Endothelial cell of umbilical vein (primary cell): ENCODE data around the gene C6orf163. TPM values are rescaled to one million over a fixed set of nuclear protein-coding genes. Genes with fewer than 3 reads are reported as not detected.

Experiments
- BruUV-seq: library from RNA; stranded (reverse); fragments of 400-500 nt; replicated peaks from 2 replicates; lab custom pipeline; 2021; lab: Mats Ljungman, UMichigan
- CTCF ChIA-PET: fragments of 300-600, 350-600 bp; sonication (Branson Sonifier 250); formaldehyde crosslinking; loops from one replicate; lab custom pipeline; 2021; ENCODE audit warnings: antibody characterized with exemption, inconsistent platforms; lab: Charles Lee
- POLR2A ChIA-PET: fragments of 300-600, 350-600 bp; sonication (Branson Sonifier 250); formaldehyde crosslinking; loops from one replicate; lab custom pipeline; 2021; ENCODE audit warnings: antibody characterized with exemption, inconsistent platforms; lab: Charles Lee
- DNase-seq: peaks from one replicate; pipeline ENCODE4 v3.0.0-alpha.2; 2011; ENCODE audit warnings: low read depth, low spot score
- FAIRE-seq: peaks from 2 replicates; lab custom pipeline; 2011; peaks lifted over from hg19 to GRCh38; lab: Jason Lieb, UNC
- H2AFZ ChIP-seq: 2 replicates; pipeline ENCODE4 v1.6.0; 2012; ENCODE audit warnings: low read depth, low read length, control low read depth, inconsistent platforms
- H3K27ac ChIP-seq: 2 replicates; pipeline ENCODE4 v1.5.1; 2011; ENCODE audit warnings: low read depth, mild to moderate bottlenecking, control low read depth, low read length, moderate library complexity; ENCODE audit not compliant: insufficient read depth
- H3K27me3 ChIP-seq, 2 experiments: 2 replicates each; pipeline versions ENCODE4 v1.6.0 to v1.6.1; 2011; ENCODE audit warnings: low read length in 2 of 2, mixed read lengths in 1 of 2; ENCODE audit not compliant: control insufficient read depth in 2 of 2, insufficient read depth in 2 of 2
- H3K36me3 ChIP-seq, 2 experiments: 2 replicates in 1 of 2; 3 replicates in 1 of 2; pipeline ENCODE4 v1.5.1; 2011; ENCODE audit warnings: low read length in 2 of 2, mild to moderate bottlenecking in 1 of 2, moderate library complexity in 1 of 2; ENCODE audit not compliant: control insufficient read depth in 2 of 2, insufficient read depth in 2 of 2; ENCODE audit errors: extremely low read depth in 1 of 2
- H3K4me1 ChIP-seq: 3 replicates; pipeline ENCODE4 v1.5.1; 2011; ENCODE audit warnings: mild to moderate bottlenecking, low read length; ENCODE audit not compliant: control insufficient read depth, insufficient read depth; ENCODE audit errors: extremely low read depth
- H3K4me2 ChIP-seq: 2 replicates; pipeline ENCODE4 v1.6.1; 2011; ENCODE audit warnings: low read length, control low read depth, mixed read lengths; ENCODE audit not compliant: insufficient read depth
- H3K4me3 ChIP-seq, 3 experiments: fragments of 200-600 bp in 1 of 3; sonication (generic), shearing (Covaris generic) in 1 of 3; replicated peaks in 1 of 3; 2 replicates each; pipeline ENCODE4 v1.5.1; 2011 to 2016; ENCODE audit warnings: control low read depth in 3 of 3, low read length in 3 of 3, mild to moderate bottlenecking in 2 of 3, inconsistent platforms in 1 of 3, low read depth in 1 of 3, moderate library complexity in 1 of 3; ENCODE audit not compliant: insufficient read depth in 1 of 3
- H3K79me2 ChIP-seq: 2 replicates; pipeline ENCODE4 v1.6.0; 2012; ENCODE audit warnings: low read length, inconsistent platforms; ENCODE audit not compliant: control insufficient read depth, insufficient read depth
- H3K9ac ChIP-seq: replicated peaks from 2 replicates; pipeline ENCODE3; 2011; ENCODE audit warnings: low read length, control low read depth; ENCODE audit not compliant: insufficient read depth; ENCODE audit errors: extremely low read depth
- H3K9me1 ChIP-seq: replicated peaks from 3 replicates; pipeline ENCODE4 v1.6.0; 2011; ENCODE audit warnings: mild to moderate bottlenecking, low read length; ENCODE audit not compliant: control insufficient read depth, insufficient read depth; ENCODE audit errors: extremely low read depth
- H3K9me3 ChIP-seq: replicated peaks from 2 replicates; pipeline ENCODE4 v1.5.1; 2012; ENCODE audit warnings: low read length, inconsistent platforms; ENCODE audit not compliant: control insufficient read depth, insufficient read depth
- H4K20me1 ChIP-seq: replicated peaks from 2 replicates; pipeline ENCODE3; 2011; ENCODE audit warnings: mild to moderate bottlenecking, low read length; ENCODE audit not compliant: control insufficient read depth, insufficient read depth; ENCODE audit errors: extremely low read depth
- CTCF ChIP-seq, 2 donors: IDR thresholded peaks; 1 replicate in 1 of 2; 2 replicates in 1 of 2; pipeline ENCODE4 v1.5.1; 2011; ENCODE audit warnings: low read length in 2 of 2, mild to moderate bottlenecking in 2 of 2, moderate library complexity in 2 of 2, control low read depth in 1 of 2, inconsistent platforms in 1 of 2, low read depth in 1 of 2; ENCODE audit not compliant: insufficient read depth in 1 of 2; ENCODE audit errors: extremely low read depth in 1 of 2
- EZH2 ChIP-seq: IDR thresholded peaks from 2 replicates; pipeline ENCODE4 v1.6.1; 2012; ENCODE audit warnings: borderline replicate concordance, low read depth, mild to moderate bottlenecking, moderate library complexity, low read length, inconsistent platforms; ENCODE audit not compliant: severe bottlenecking
- FOS ChIP-seq: IDR thresholded peaks from 2 replicates; pipeline ENCODE4 v1.6.1; 2011; ENCODE audit warnings: mild to moderate bottlenecking, low read length, moderate library complexity, borderline replicate concordance; ENCODE audit not compliant: insufficient read depth
- GATA2 ChIP-seq: IDR thresholded peaks from 2 replicates; pipeline ENCODE4 v1.7.0; 2011; ENCODE audit warnings: low read depth, mild to moderate bottlenecking, moderate library complexity, mixed read lengths, low read length; ENCODE audit not compliant: insufficient read length, insufficient read depth
- JUN ChIP-seq: IDR thresholded peaks from 2 replicates; pipeline ENCODE4 v1.6.1; 2011; ENCODE audit warnings: borderline replicate concordance, low read depth; ENCODE audit not compliant: insufficient read length, insufficient read depth
- MYC ChIP-seq: IDR thresholded peaks from one replicate; pipeline ENCODE4 v1.6.1; 2011; ENCODE audit warnings: mild to moderate bottlenecking, low read depth, low read length
- POLR2A ChIP-seq: IDR thresholded peaks from 2 replicates; pipeline ENCODE4 v1.6.1; 2012; ENCODE audit warnings: low read depth, mild to moderate bottlenecking, control low read depth, low read length
- POLR2AphosphoS5 ChIP-seq: IDR thresholded peaks from 2 replicates; pipeline ENCODE4 v1.6.1; 2012; ENCODE audit warnings: low read depth, mild to moderate bottlenecking, control low read depth, low read length, moderate library complexity; ENCODE audit not compliant: insufficient read depth
- dilution Hi-C: fragments of 300-500 bp; cut with MboI; formaldehyde crosslinking; loops from one replicate; pipeline ENCODE4 v1.15.0; 2019; ENCODE audit warnings: low sequenced_read_pairs; ENCODE audit not compliant: extremely low pct_ligation_motif_present
- intact Hi-C: fragments of 100-400 bp; cut with micrococcal nuclease; formaldehyde crosslinking; loops from one replicate; pipeline ENCODE4 v1.10.0; 2022
- polyA plus RNA-seq, 4 experiments: library from polyadenylated mRNA; depleted of rRNA in 3 of 4; stranded (reverse) in 3 of 4; unstranded in 1 of 4; fragments of >200 nt; gene quantifications; 2 replicates each; pipeline versions ENCODE4 v1.2.1 to v1.2.3, GENCODE V29; 2011 to 2012; ENCODE audit warnings: missing spikeins in 1 of 4
- total RNA-seq: library from RNA; stranded (reverse); gene quantifications from 2 replicates; pipeline ENCODE4 v1.2.3, GENCODE V29; 2021

C6orf163 gene
- total and polyA plus RNA-seq, 2 donors (not counting 3 experiments of a cell fraction or from before 2014, with no cell fraction given) = 0.29 to 2.5 TPM

- H3K9me1 ChIP-seq = no peaks in the 10 kb centered on the region
- ChIA-PET CTCF (interaction anchor here (0.9 to 2.3 kb wide), 2 partner anchors 15 to 398 kb away, joined by 3 to 13 read pairs; no protein-coding TSS in a partner anchor), POLR2A (no interaction called here)
- H3K9me3 ChIP-seq = no peaks in the 10 kb centered on the region
- peak overlapping the region; percentile 87 for H3K4me2 ChIP-seq
- no peak for TF ChIP-seq POLR2A
- no peak for TF ChIP-seq FOS
- TF ChIP-seq MYC = no peak
- no peak for TF ChIP-seq JUN
- no peak for TF ChIP-seq GATA2
- peak overlapping the region; percentile 39 for H3K27ac ChIP-seq
- intact Hi-C loops = loop anchor here (2.0 kb wide), 1 partner anchor 253 kb away; the partner anchor contains the start of gene ZNF292
- peak overlapping the region; percentile 100 for H2AFZ ChIP-seq
- H4K20me1 ChIP-seq = no peaks in the 10 kb centered on the region
- peak overlapping the region; percentile 46 for H3K9ac ChIP-seq
- H3K36me3 ChIP-seq = no peaks in the 10 kb centered on the region
- BruUV-seq = no TSS peak
- peaks cover 0 to 5% of the 10 kb centered on the region in 2 experiments for H3K27me3 ChIP-seq
- H3K4me1 ChIP-seq = peaks cover 10% of the 10 kb centered on the region
- FAIRE-seq (peak; percentile 66), DNase-seq (peak; percentile 62)
- peak overlapping the region; percentile 87 to 97 (median 96) for H3K4me3 ChIP-seq
- dilution Hi-C loops = no loop called here
- H3K79me2 ChIP-seq = no peaks in the 10 kb centered on the region
These were observed 62.9 kb downstream of the C6orf163 start for GRCh38 chr6:87407561-87407900.

GRCh38 chr6:87407901-87408720 is 63.5 kb downstream of the C6orf163 start, which contains the start of gene CFAP206:
Gene CFAP206 (plus strand): TSS chr6:87407972. CDS start chr6:87409840, 1,868 bp downstream.
- ChIA-PET POLR2A (no interaction called here), CTCF (interaction anchor here (0.9 to 2.3 kb wide), 2 partner anchors 15 to 398 kb away, joined by 3 to 13 read pairs; no protein-coding TSS in a partner anchor)
- dilution Hi-C loops = no loop called here
- peak within 1 kb of the TSS; percentile 57 for H3K9ac ChIP-seq
- H3K4me1 ChIP-seq = peaks cover 10% of the 10 kb centered on the region
- H2AFZ ChIP-seq = peak within 1 kb of the TSS; percentile 100
- TF ChIP-seq GATA2 (no peak), POLR2AphosphoS5 (no peak), CTCF (IDR thresholded peaks at IDR 0.05; ENCODE audit: extremely low read depth in 1 of 2, insufficient read depth in 1 of 2, low read depth in 1 of 2, low read length in 2 of 2) (peak in 1 of 2 donors; percentile 15), EZH2 (no peak), FOS (no peak), MYC (no peak)
- H3K4me3 ChIP-seq = peak within 1 kb of the TSS; percentile 87 to 97 (median 96)
- no peaks in the 10 kb centered on the region for H3K9me1 ChIP-seq
- peaks cover 0 to 5% of the 10 kb centered on the region in 2 experiments for H3K27me3 ChIP-seq
- no peaks in the 10 kb centered on the region for H4K20me1 ChIP-seq
- H3K9me3 ChIP-seq = no peaks in the 10 kb centered on the region
- H3K79me2 ChIP-seq = no peaks in the 10 kb centered on the region
- DNase-seq (peak; percentile 95), FAIRE-seq (peak; percentile 52)
- H3K36me3 ChIP-seq = no peaks in the 10 kb centered on the region
- H3K27ac ChIP-seq = peak within 1 kb of the TSS; percentile 48
- H3K4me2 ChIP-seq = peak within 1 kb of the TSS; percentile 87
- no TSS peak for BruUV-seq
- intact Hi-C loops = loop anchor here (1.0 to 2.0 kb wide), 4 partner anchors 65 to 294 kb away; partner anchors contain the start of genes AKIRIN2, ORC3, SLC35A1 and ZNF292
